ENCODE data around the gene KLHL25. TPM values are rescaled to one million over a fixed set of nuclear protein-coding genes. Genes with fewer than 3 reads are reported as not detected.
A peak's percentile ranks its signal among the peaks of the same experiment; 100 is the strongest.

Gene KLHL25
- total RNA-seq, 4 donors from 2014 or later = 8.8 to 21.3 (median 11.8) TPM

- no peak overlapping the region for H3K4me3 ChIP-seq
- peaks cover 3 to 43% (median 15%) of the 10 kb centered on the region in 3 donors for H3K4me1 ChIP-seq
- H3K27ac ChIP-seq = peak overlapping the region in 3 of 4 donors; percentile 34 to 64 (median 55)
- no peaks in the 10 kb centered on the region for H3K27me3 ChIP-seq
- no peak for ATAC-seq
- no peak for TF ChIP-seq POLR2A (IDR thresholded peaks at IDR 0.05)
- TF ChIP-seq EP300 (IDR thresholded peaks at IDR 0.05) = no peak
- TF ChIP-seq CTCF (IDR thresholded peaks at IDR 0.05) = no peak
- TF ChIP-seq POLR2AphosphoS5 (IDR thresholded peaks at IDR 0.05) = no peak
- H3K9me3 ChIP-seq = no peaks in the 10 kb centered on the region
- H3K36me3 ChIP-seq = peaks cover 5 to 96% of the 10 kb centered on the region in 2 donors
- WGBS, 2 donors (ENCODE audit: low coverage in 1 of 2) = 71% methylated on average over 10 of the region's 14 CpGs; no CpG with 5 or more reads in 1 of the 2 donors
Observed at GRCh38 chr15:85743392-85744055, 51.2 kb downstream of the KLHL25 start.

- Histone ChIP-seq H3K36me3 (peaks cover 5 to 98% of the 10 kb centered on the region in 2 donors), H3K27me3 (no peaks in the 10 kb centered on the region), H3K9me3 (no peaks in the 10 kb centered on the region), H3K4me1 (peaks cover 3 to 35% (median 9%) of the 10 kb centered on the region in 3 donors), H3K27ac (peak overlapping the region in 3 of 4 donors; percentile 30 to 64 (median 55)), H3K4me3 (no peak overlapping the region)
- peak; percentile 41 for ATAC-seq
- 37 to 47% methylated on average over 7 to 8 of the region's 8 CpGs for WGBS, 2 donors (ENCODE audit: low coverage in 1 of 2)
- TF ChIP-seq POLR2AphosphoS5 (IDR thresholded peaks at IDR 0.05) (no peak), POLR2A (IDR thresholded peaks at IDR 0.05) (no peak), EP300 (IDR thresholded peaks at IDR 0.05) (no peak), CTCF (IDR thresholded peaks at IDR 0.05) (no peak)
Observed at GRCh38 chr15:85742186-85742821, 52.4 kb downstream of the KLHL25 start.

- 92% methylated on average over 8 of the region's 11 CpGs; no CpG with 5 or more reads in 1 of the 2 donors for WGBS, 2 donors (ENCODE audit: low coverage in 1 of 2)
- no peaks in the 10 kb centered on the region for H3K27me3 ChIP-seq
- TF ChIP-seq CTCF (IDR thresholded peaks at IDR 0.05) (no peak), EP300 (IDR thresholded peaks at IDR 0.05) (no peak), POLR2A (IDR thresholded peaks at IDR 0.05) (no peak), POLR2AphosphoS5 (IDR thresholded peaks at IDR 0.05) (no peak)
- H3K4me1 ChIP-seq = peaks cover 3 to 39% (median 9%) of the 10 kb centered on the region in 3 donors
- peaks cover 5 to 98% of the 10 kb centered on the region in 2 donors for H3K36me3 ChIP-seq
- ATAC-seq = no peak
- peak overlapping the region in 3 of 4 donors; percentile 30 to 64 (median 55) for H3K27ac ChIP-seq
- H3K4me3 ChIP-seq = no peak overlapping the region
- H3K9me3 ChIP-seq = no peaks in the 10 kb centered on the region
Observed at GRCh38 chr15:85741662-85742061, 53.1 kb downstream of the KLHL25 start.

DNA sequence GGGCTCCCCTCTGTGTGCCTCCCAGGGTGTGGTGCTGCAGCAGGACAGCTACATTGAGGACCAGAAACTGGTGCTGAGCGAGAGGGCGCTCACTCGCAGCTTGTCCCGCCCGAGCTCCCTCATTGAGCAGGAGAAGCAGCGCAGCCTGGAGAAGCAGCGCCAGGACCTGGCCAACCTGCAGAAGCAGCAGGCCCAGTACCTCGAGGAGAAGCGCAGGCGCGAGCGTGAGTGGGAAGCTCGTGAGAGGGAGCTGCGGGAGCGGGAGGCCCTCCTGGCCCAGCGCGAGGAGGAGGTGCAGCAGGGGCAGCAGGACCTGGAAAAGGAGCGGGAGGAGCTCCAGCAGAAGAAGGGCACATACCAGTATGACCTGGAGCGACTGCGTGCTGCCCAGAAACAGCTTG is 53.7 kb downstream of the KLHL25 start:
- no peak for TF ChIP-seq EP300 (IDR thresholded peaks at IDR 0.05)
- no peak for TF ChIP-seq POLR2AphosphoS5 (IDR thresholded peaks at IDR 0.05)
- no peak for TF ChIP-seq POLR2A (IDR thresholded peaks at IDR 0.05)
- no peak for ATAC-seq
- H3K36me3 ChIP-seq = peaks cover 5 to 98% of the 10 kb centered on the region in 2 donors
- 90% methylated on average over 3 of the region's 20 CpGs; no CpG with 5 or more reads in 1 of the 2 donors for WGBS, 2 donors (ENCODE audit: low coverage in 1 of 2)
- peak overlapping the region in 3 of 4 donors; percentile 5 to 64 (median 12) for H3K27ac ChIP-seq
- no peaks in the 10 kb centered on the region for H3K9me3 ChIP-seq
- H3K27me3 ChIP-seq = no peaks in the 10 kb centered on the region
- no peak overlapping the region for H3K4me3 ChIP-seq
- peaks cover 3 to 39% (median 9%) of the 10 kb centered on the region in 3 donors for H3K4me1 ChIP-seq

- TF ChIP-seq EP300 (IDR thresholded peaks at IDR 0.05) (no peak), POLR2AphosphoS5 (IDR thresholded peaks at IDR 0.05) (no peak), POLR2A (IDR thresholded peaks at IDR 0.05) (no peak)
- no peak for ATAC-seq
- Histone ChIP-seq H3K4me1 (peaks cover 0 to 18% (median 5%) of the 10 kb centered on the region in 3 donors), H3K4me3 (no peak overlapping the region), H3K9me3 (peaks cover 0 to 12% (median 0%) of the 10 kb centered on the region in 3 donors), H3K36me3 (peaks cover 3 to 98% of the 10 kb centered on the region in 2 donors), H3K27ac (no peak overlapping the region), H3K27me3 (no peaks in the 10 kb centered on the region)
- WGBS, 2 donors (ENCODE audit: low coverage in 1 of 2) = 82 to 91% methylated on average over 2 to 5 of the region's 6 CpGs
Observed at GRCh38 chr15:85737061-85737460, 57.7 kb downstream of the KLHL25 start.
